Activated T-cell treated with anti-CD3 and anti-CD28 coated beads, Interleukin-2, amount 50 U/mL, for 1 hour (primary cell): ENCODE measurements around the gene ZNF428.
"Not testable (repeated sequence)": the region's sequence is repeated elsewhere in the genome, so short reads cannot be mapped to it uniquely, and the experiment has no call there.

Experiments
- DNase-seq: peaks from one replicate; pipeline ENCODE4 v3.0.0-alpha.2; 2020

ZNF428 gene

GRCh38 chr19:43619262-43620060 lies at the start of gene ZNF428:
TSS of gene ZNF428 (minus strand) at chr19:43619629. CDS start at chr19:43614304, 5,325 bp downstream.
- peak; percentile 86 for DNase-seq

GRCh38 chr19:43668406-43669109 lies 49.1 kb upstream of the ZNF428 start:
- peak; percentile 94 for DNase-seq

GRCh38 chr19:43667876-43668405 lies 48.5 kb upstream of the ZNF428 start:
- DNase-seq, result no peak

- no peak for DNase-seq
Measured at GRCh38 chr19:43667126-43667875, 47.9 kb upstream of the ZNF428 start.

GRCh38 chr19:43664018-43664417 lies 44.6 kb upstream of the ZNF428 start:
- DNase-seq, result peak; percentile 28

- no peak for DNase-seq
Measured at GRCh38 chr19:43662487-43662886, 43.1 kb upstream of the ZNF428 start.

GRCh38 chr19:43660971-43661360 lies 41.5 kb upstream of the ZNF428 start:
- no peak for DNase-seq

- DNase-seq, result no peak
Measured at GRCh38 chr19:43660301-43660970, 41.0 kb upstream of the ZNF428 start.

- DNase-seq, result no peak
Measured at GRCh38 chr19:43658494-43658893, 39.1 kb upstream of the ZNF428 start.

- DNase-seq, result no peak
Measured at GRCh38 chr19:43658001-43658400, 38.6 kb upstream of the ZNF428 start.

GRCh38 chr19:43656436-43656835 lies 37.0 kb upstream of the ZNF428 start:
- DNase-seq, result no peak

GRCh38 chr19:43652546-43652874 lies 33.1 kb upstream of the ZNF428 start:
- no peak for DNase-seq

- peak; percentile 48 for DNase-seq
Measured at GRCh38 chr19:43651758-43652545, 32.5 kb upstream of the ZNF428 start.

GRCh38 chr19:43650276-43650675 lies 30.8 kb upstream of the ZNF428 start:
- not testable (repeated sequence) for DNase-seq

GRCh38 chr19:43649514-43649913 lies 30.1 kb upstream of the ZNF428 start:
- no peak for DNase-seq

GRCh38 chr19:43648633-43649032 lies 29.2 kb upstream of the ZNF428 start:
- no peak for DNase-seq

GRCh38 chr19:43644181-43644580 lies 24.8 kb upstream of the ZNF428 start:
- no peak for DNase-seq

- DNase-seq, result no peak
Measured at GRCh38 chr19:43643326-43643725, 23.9 kb upstream of the ZNF428 start.

- no peak for DNase-seq
Measured at GRCh38 chr19:43642531-43642930, 23.1 kb upstream of the ZNF428 start.

GRCh38 chr19:43641333-43641732 lies 21.9 kb upstream of the ZNF428 start:
- DNase-seq, result no peak

- DNase-seq, result no peak
Measured at GRCh38 chr19:43640424-43640757, 21.0 kb upstream of the ZNF428 start.
